ENCODE data around the gene RAD51B.
"Not testable (repeated sequence)": the region's sequence is repeated elsewhere in the genome, so short reads cannot be mapped to it uniquely, and the experiment has no call there.

RAD51B gene

DNA sequence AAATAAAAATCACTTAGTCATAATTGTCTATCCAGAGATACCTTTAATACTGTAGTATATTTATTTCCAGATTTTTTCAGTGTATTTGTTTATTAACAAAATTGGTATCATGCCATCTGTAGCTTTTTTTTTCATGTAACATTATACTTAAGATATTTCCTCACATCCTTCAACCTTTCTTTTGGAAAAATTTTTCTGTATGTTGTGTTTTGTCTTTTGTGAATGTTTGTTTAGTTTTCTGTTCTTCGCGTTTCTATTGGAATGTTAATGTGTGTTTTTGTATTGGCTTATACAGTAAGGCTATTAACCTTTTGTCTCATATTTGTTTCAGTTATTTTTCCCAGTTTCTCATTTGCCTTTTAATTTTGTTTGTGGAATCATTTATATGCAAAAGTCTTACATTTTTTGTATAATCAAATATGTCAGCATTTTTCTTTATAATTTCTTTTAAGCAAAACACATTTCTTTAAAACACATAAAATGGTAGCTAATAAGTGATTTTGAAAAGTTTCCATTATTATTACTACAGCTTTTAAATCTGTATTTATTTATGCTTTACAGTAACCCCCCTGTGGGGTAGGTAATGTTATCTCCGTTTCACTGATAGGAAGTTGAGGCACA is 433.7 kb downstream of the RAD51B start:
- no peak overlapping the region for H3K4me3 ChIP-seq (replicated peaks in 1 of 2; ENCODE audit: low read depth in 2 of 2, low read length in 2 of 2)
- no peak for DNase-seq (ENCODE audit: low read depth in 2 of 2)
- TF ChIP-seq, protein P1, sequence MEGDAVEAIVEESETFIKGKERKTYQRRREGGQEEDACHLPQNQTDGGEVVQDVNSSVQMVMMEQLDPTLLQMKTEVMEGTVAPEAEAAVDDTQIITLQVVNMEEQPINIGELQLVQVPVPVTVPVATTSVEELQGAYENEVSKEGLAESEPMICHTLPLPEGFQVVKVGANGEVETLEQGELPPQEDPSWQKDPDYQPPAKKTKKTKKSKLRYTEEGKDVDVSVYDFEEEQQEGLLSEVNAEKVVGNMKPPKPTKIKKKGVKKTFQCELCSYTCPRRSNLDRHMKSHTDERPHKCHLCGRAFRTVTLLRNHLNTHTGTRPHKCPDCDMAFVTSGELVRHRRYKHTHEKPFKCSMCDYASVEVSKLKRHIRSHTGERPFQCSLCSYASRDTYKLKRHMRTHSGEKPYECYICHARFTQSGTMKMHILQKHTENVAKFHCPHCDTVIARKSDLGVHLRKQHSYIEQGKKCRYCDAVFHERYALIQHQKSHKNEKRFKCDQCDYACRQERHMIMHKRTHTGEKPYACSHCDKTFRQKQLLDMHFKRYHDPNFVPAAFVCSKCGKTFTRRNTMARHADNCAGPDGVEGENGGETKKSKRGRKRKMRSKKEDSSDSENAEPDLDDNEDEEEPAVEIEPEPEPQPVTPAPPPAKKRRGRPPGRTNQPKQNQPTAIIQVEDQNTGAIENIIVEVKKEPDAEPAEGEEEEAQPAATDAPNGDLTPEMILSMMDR (IDR thresholded peaks at IDR 0.05; ENCODE audit: low read depth, low read length): no peak

- TF ChIP-seq, protein P1 (IDR thresholded peaks at IDR 0.05; ENCODE audit: low read depth, low read length): no peak
- no peak overlapping the region for H3K4me3 ChIP-seq (replicated peaks in 1 of 2; ENCODE audit: low read depth in 2 of 2, low read length in 2 of 2)
- DNase-seq (ENCODE audit: low read depth in 2 of 2): no peak
Observed at GRCh38 chr14:68253878-68254528, 434.4 kb downstream of the RAD51B start.

DNA sequence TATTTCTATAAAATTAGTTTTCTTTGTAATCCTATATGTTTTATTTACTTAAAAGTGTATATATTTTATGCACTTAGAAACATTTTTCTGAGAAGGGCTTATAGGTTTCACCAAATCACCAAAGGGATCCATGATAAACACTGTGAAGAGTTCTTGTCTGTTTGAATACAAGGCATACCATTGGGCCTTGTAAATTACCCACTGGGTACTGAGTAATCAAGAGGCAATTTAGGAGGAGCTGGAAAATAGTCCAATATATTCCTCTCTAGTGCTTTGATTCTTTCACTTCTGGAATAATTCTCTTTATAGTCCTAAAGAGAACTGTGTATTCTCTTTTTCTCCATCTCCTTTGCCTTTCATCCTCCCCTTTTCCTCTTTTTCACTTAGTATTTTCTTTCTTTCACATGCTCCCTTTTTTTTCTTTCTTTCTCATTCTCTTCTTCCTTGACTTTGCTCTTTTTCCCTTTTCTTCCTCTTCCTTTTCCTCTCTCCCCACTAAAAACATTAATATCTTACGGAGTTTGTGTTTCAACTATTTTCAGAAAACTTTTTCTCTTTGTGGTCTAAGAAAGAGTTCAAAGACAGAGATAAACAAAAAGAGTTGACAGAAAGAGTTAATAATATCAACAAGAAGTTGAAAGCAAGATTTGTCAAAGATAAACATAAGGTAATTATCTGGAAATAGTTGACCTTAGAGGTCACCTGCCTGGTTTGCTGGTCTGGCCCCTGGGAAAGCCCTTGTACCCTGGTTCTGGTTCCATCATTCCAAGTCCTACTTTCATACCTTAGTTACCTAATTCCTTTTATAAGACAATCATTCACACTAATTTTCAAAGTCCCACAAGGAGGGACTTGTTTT is 435.3 kb downstream of the RAD51B start:
- TF ChIP-seq, protein P1 (IDR thresholded peaks at IDR 0.05; ENCODE audit: low read depth, low read length): no peak
- no peak overlapping the region for H3K4me3 ChIP-seq (replicated peaks in 1 of 2; ENCODE audit: low read depth in 2 of 2, low read length in 2 of 2)
- no peak for DNase-seq (ENCODE audit: low read depth in 2 of 2)

DNA sequence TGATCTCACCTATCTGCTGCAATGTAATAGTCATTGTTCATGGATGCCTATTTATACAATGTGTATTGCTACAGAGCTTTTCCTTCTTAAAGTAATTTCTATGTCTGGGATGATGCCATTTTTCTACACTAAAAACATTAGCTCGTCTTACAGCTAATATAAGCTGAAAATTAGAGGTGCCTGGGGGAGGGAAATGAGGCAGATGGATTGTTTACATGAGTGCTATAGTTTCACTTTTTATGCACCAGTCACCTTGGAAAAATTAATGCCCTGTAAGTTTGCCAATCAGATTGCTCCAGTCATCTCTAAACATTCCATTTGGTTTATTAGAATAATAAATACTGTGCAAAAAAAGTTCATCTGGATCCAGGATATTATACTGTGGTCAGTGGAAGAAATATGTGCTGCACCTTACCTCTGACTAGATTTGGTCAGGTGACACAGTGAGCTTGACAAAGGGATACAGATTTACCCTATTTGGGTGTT is 436.2 kb downstream of the RAD51B start:
- TF ChIP-seq, protein P1 (IDR thresholded peaks at IDR 0.05; ENCODE audit: low read depth, low read length): no peak
- no peak overlapping the region for H3K4me3 ChIP-seq (replicated peaks in 1 of 2; ENCODE audit: low read depth in 2 of 2, low read length in 2 of 2)
- DNase-seq (ENCODE audit: low read depth in 2 of 2): peak in 1 of 2 donors; percentile 66

GRCh38 chr14:68257969-68258368 is 438.4 kb downstream of the RAD51B start:
- TF ChIP-seq, protein P1 (IDR thresholded peaks at IDR 0.05; ENCODE audit: low read depth, low read length): no peak
- H3K4me3 ChIP-seq (replicated peaks in 1 of 2; ENCODE audit: low read depth in 2 of 2, low read length in 2 of 2): no peak overlapping the region
- DNase-seq (ENCODE audit: low read depth in 2 of 2): no peak

DNA sequence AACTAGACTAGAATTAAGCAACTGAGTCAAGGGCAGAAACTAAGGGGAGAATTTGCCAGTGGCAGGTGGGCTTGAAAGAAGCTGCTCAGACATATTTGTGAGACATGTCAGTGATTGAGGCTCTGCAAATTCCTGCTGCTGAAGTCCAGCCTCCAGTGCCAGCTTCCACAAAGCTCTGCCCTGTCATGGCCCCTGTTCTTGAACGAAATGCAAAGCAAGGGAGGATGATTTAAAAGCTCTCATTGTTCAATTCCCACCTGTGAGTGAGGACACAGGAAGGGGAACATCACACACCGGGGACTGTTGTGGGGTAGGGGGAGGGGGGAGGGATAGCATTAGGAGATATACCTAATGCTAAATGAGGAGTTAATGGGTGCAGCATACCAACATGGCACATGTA is 439.4 kb downstream of the RAD51B start:
- DNase-seq (ENCODE audit: low read depth in 2 of 2); H3K4me3 ChIP-seq (replicated peaks in 1 of 2; ENCODE audit: low read depth in 2 of 2, low read length in 2 of 2): not testable (repeated sequence)

- DNase-seq (ENCODE audit: low read depth in 2 of 2): no peak
- no peak overlapping the region for H3K4me3 ChIP-seq (replicated peaks in 1 of 2; ENCODE audit: low read depth in 2 of 2, low read length in 2 of 2)
- TF ChIP-seq, protein P1 (IDR thresholded peaks at IDR 0.05; ENCODE audit: low read depth, low read length): no peak
Observed at GRCh38 chr14:68260121-68260520, 440.5 kb downstream of the RAD51B start.

Measured in cardiac fibroblast (primary cell).